HepG2 (cell line): ENCODE results near the gene BCL2. TPM values are rescaled to one million over a fixed set of nuclear protein-coding genes. Genes with fewer than 3 reads are reported as not detected.
A peak's percentile ranks its signal among the peaks of the same experiment; 100 is the strongest.

Experiments used
- ATAC-seq: fragments of 200-7000 bp; cut with Tn5 transposase; 3 replicates; pipeline ENCODE4 v1.9.1; 2020; ENCODE audit warnings: mild to moderate bottlenecking, moderate library complexity
- BruUV-seq: library from RNA; stranded (reverse); fragments of 400-500 nt; replicated peaks from 2 replicates; lab custom pipeline; 2021; lab: Mats Ljungman, UMichigan
- CTCF ChIA-PET: fragments of 300-600 bp; formaldehyde crosslinking; extraction: SDS; loops from one replicate; lab custom pipeline; 2021; ENCODE audit warnings: low total read pairs, inconsistent platforms, low intra/inter-chr PET ratio; lab: Yijun Ruan, JAX
- POLR2A ChIA-PET: fragments of 350-600 bp; sonication (Branson Sonifier 250); formaldehyde crosslinking; loops from one replicate; lab custom pipeline; 2020; ENCODE audit warnings: antibody characterized with exemption, inconsistent platforms; lab: Yijun Ruan, JAX
- DNase-seq: peaks from one replicate; pipeline ENCODE4 v3.0.0-alpha.2; 2015; ENCODE audit warnings: low spot score
- FAIRE-seq: peaks from 3 replicates; lab custom pipeline; 2011; peaks lifted over from hg19 to GRCh38; lab: Jason Lieb, UNC
- H2AFZ ChIP-seq: one replicate; pipeline ENCODE4 v1.6.1; 2011; ENCODE audit warnings: low read length, inconsistent platforms
- H3K27ac ChIP-seq: fragments of 300-600 bp; 3 replicates; pipeline ENCODE4 v1.8.0; 2011; ENCODE audit warnings: mixed run types, mild to moderate bottlenecking, mixed read lengths, low read length, inconsistent platforms; ENCODE audit not compliant: insufficient read depth; ENCODE audit errors: extremely low read length
- H3K27me3 ChIP-seq, 2 experiments: fragments of 200-600 bp in 1 of 2; 2 replicates in 1 of 2; 3 replicates in 1 of 2; pipeline versions ENCODE4 v1.6.0 to v1.8.0; 2011; ENCODE audit warnings: low read length in 2 of 2, mild to moderate bottlenecking in 2 of 2, moderate library complexity in 2 of 2, inconsistent platforms in 1 of 2; ENCODE audit not compliant: insufficient read depth in 2 of 2, control insufficient read depth in 1 of 2
- H3K36me3 ChIP-seq, 2 experiments: fragments of 200-600 bp in 1 of 2; replicated peaks in 1 of 2; 2 replicates in 1 of 2; 3 replicates in 1 of 2; pipeline versions ENCODE4 v1.5.1 to v1.8.0; 2011; ENCODE audit warnings: low read length in 2 of 2, inconsistent platforms in 1 of 2; ENCODE audit not compliant: insufficient read depth in 2 of 2, control insufficient read depth in 1 of 2
- H3K4me1 ChIP-seq: 2 replicates; pipeline ENCODE4 v1.5.1; 2012; ENCODE audit warnings: low read length, inconsistent platforms; ENCODE audit not compliant: insufficient read depth
- H3K4me2 ChIP-seq: 2 replicates; pipeline ENCODE4 v1.6.0; 2011; ENCODE audit warnings: low read depth, low read length, inconsistent platforms
- H3K4me3 ChIP-seq, 3 experiments: fragments of 200-600 bp in 1 of 3; sonication (generic), shearing (Covaris generic) in 1 of 3; replicated peaks in 1 of 3; 2 replicates each; pipeline ENCODE4 v1.5.1; 2011 to 2016; ENCODE audit warnings: low read length in 3 of 3, inconsistent platforms in 2 of 3, low read depth in 2 of 3, mild to moderate bottlenecking in 2 of 3, control low read depth in 1 of 3, mixed read lengths in 1 of 3; ENCODE audit not compliant: insufficient read depth in 1 of 3
- H3K79me2 ChIP-seq: one replicate; pipeline ENCODE4 v1.6.1; 2011; ENCODE audit warnings: low read length, inconsistent platforms; ENCODE audit not compliant: insufficient read depth
- H3K9ac ChIP-seq: 2 replicates; pipeline ENCODE4 v1.6.0; 2011; ENCODE audit warnings: mild to moderate bottlenecking, low read depth, low read length, inconsistent platforms; ENCODE audit not compliant: insufficient read depth
- H3K9me3 ChIP-seq: 2 replicates; pipeline ENCODE4 v1.5.1; 2012; ENCODE audit warnings: mild to moderate bottlenecking, low read length
- H4K20me1 ChIP-seq: 2 replicates; pipeline ENCODE4 v1.6.0; 2011; ENCODE audit warnings: inconsistent platforms, mild to moderate bottlenecking, low read length, moderate library complexity; ENCODE audit not compliant: insufficient read depth
- HNRNPK ChIP-seq: fragments of 200-400 bp; formaldehyde crosslinking; IDR thresholded peaks from 2 replicates; pipeline ENCODE4 v1.6.1; 2018; ENCODE audit warnings: low read length, low read depth, moderate library complexity, mild to moderate bottlenecking; ENCODE audit not compliant: poor library complexity, severe bottlenecking
- HNRNPL ChIP-seq: fragments of 200-400 bp; formaldehyde crosslinking; IDR thresholded peaks from 2 replicates; pipeline ENCODE4 v1.6.1; 2017; ENCODE audit warnings: mild to moderate bottlenecking, low read depth, low read length
- MNT ChIP-seq: fragments of 450-650 bp; IDR thresholded peaks from 2 replicates; pipeline ENCODE4 v1.6.1; 2016
- RNF219 ChIP-seq: sonication (generic); formaldehyde crosslinking; IDR thresholded peaks from 2 replicates; pipeline ENCODE4 v1.5.0; 2020; ENCODE audit warnings: mild to moderate bottlenecking, missing genetic modification reagents
- TCF12 ChIP-seq, 2 experiments: fragments of 450-650 bp in 1 of 2; sonication (generic) in 1 of 2; formaldehyde crosslinking in 1 of 2; IDR thresholded peaks; 2 replicates each; pipeline versions ENCODE4 v1.6.1 to v1.8.0; 2017 to 2022; ENCODE audit warnings: antibody characterized with exemption in 1 of 2, mild to moderate bottlenecking in 1 of 2, missing genetic modification reagents in 1 of 2, moderate library complexity in 1 of 2
- ZNF512 ChIP-seq: sonication (generic); formaldehyde crosslinking; IDR thresholded peaks from 2 replicates; pipeline ENCODE4 v1.4.0; 2020; ENCODE audit warnings: mild to moderate bottlenecking, missing genetic modification reagents
- ZNF597 ChIP-seq: sonication (generic); formaldehyde crosslinking; IDR thresholded peaks from 2 replicates; pipeline ENCODE4 v1.5.0; 2020; ENCODE audit warnings: missing genetic modification reagents
- ZNF724P ChIP-seq: sonication (generic); formaldehyde crosslinking; IDR thresholded peaks from 2 replicates; pipeline ENCODE4 v1.8.0; 2022; ENCODE audit warnings: missing genetic modification reagents, borderline replicate concordance
- WGBS: methylation state at CpG from one replicate; pipeline ENCODE4 v1.1.6; 2017; ENCODE audit warnings: low lambda C conversion rate; 5-methylcytosine and 5-hydroxymethylcytosine counted together
- in situ Hi-C: cut with HindIII; loops from 2 replicates; pipeline ENCODE4 v1.10.0; 2017; ENCODE audit warnings: low pct_unique_long_range_greater_than_20kb; ENCODE audit not compliant: extremely low pct_ligation_motif_present
- intact Hi-C: fragments of 100-400 bp; cut with micrococcal nuclease; formaldehyde crosslinking; loops from one replicate; pipeline ENCODE4 v1.10.0; 2022; ENCODE audit not compliant: unreplicated experiment
- polyA plus RNA-seq, 8 experiments: library from polyadenylated mRNA; depleted of rRNA in 3 of 8; stranded (reverse) in 7 of 8; unstranded in 1 of 8; fragments of >200 nt; fragmentation: Illumina TruSeq in 4 of 8; extraction: Trizol in 4 of 8; gene quantifications; 2 replicates each; pipeline versions ENCODE4 v1.2.1 to v1.2.3, GENCODE V29; 2011 to 2016; ENCODE audit warnings: low read depth in 4 of 8, missing spikeins in 1 of 8, mixed read lengths in 1 of 8; ENCODE audit not compliant: insufficient read depth in 1 of 8
- total RNA-seq, 5 experiments: library from RNA; depleted of rRNA; stranded (reverse); fragments of >200 nt; fragmentation: Illumina TruSeq; extraction: Trizol; gene quantifications; 2 replicates each; pipeline ENCODE4 v1.2.3, GENCODE V29; 2016; ENCODE audit warnings: low read depth in 1 of 5

Gene BCL2
- total and polyA plus RNA-seq, 2 of the 13 experiments (the other 11 are each of a cell fraction or from before 2014, with no cell fraction given): 0.07 to 0.53 TPM

GRCh38 chr18:63104868-63105267, 214.7 kb downstream of the BCL2 start:
- Histone ChIP-seq H3K27me3 (peaks cover 3 to 8% of the 10 kb centered on the region in 2 experiments; a peak in 2 of 5 replicates), H3K36me3 (no peaks in the 10 kb centered on the region), H3K4me3 (no peak overlapping the region), H4K20me1 (no peaks in the 10 kb centered on the region), H3K79me2 (no peaks in the 10 kb centered on the region), H3K9me3 (no peaks in the 10 kb centered on the region), H3K4me2 (no peak overlapping the region), H3K27ac (no peak overlapping the region), H3K4me1 (no peaks in the 10 kb centered on the region), H2AFZ (no peak overlapping the region), H3K9ac (no peak overlapping the region)
- BruUV-seq: no TSS peak
- POLR2A ChIA-PET: no interaction called here
- ATAC-seq (no peak), FAIRE-seq (no peak), DNase-seq (no peak)
- in situ Hi-C loops (no loop called here), intact Hi-C loops (no loop called here)
- TF ChIP-seq ZNF597 (CRISPR knock-in tag) (no peak), MNT (peak; percentile 59)
- 64% methylated on average over 9 of the region's 12 CpGs for WGBS
- CTCF ChIA-PET: no interaction called here

- Histone ChIP-seq H3K9me3 (no peaks in the 10 kb centered on the region), H3K4me3 (no peak overlapping the region), H3K4me2 (no peak overlapping the region), H3K36me3 (no peaks in the 10 kb centered on the region), H3K9ac (no peak overlapping the region), H3K27me3 (peaks cover 3 to 8% of the 10 kb centered on the region in 2 experiments; a peak in 3 of 5 replicates), H3K4me1 (no peaks in the 10 kb centered on the region), H3K79me2 (no peaks in the 10 kb centered on the region), H4K20me1 (no peaks in the 10 kb centered on the region), H2AFZ (no peak overlapping the region), H3K27ac (no peak overlapping the region)
- ATAC-seq (no peak), DNase-seq (no peak), FAIRE-seq (peak; percentile 62)
- ChIA-PET CTCF (no interaction called here), POLR2A (no interaction called here)
- WGBS: 56% methylated on average over 7 of the region's 7 CpGs
- no TSS peak for BruUV-seq
- intact Hi-C loops (no loop called here), in situ Hi-C loops (no loop called here)
- TF ChIP-seq TCF12 (IDR thresholded peaks at IDR 0.05): no peak
- TF ChIP-seq TCF12 (CRISPR knock-in tag; IDR thresholded peaks at IDR 0.05): no peak
- TF ChIP-seq ZNF512 (CRISPR knock-in tag): no peak
- 0 out of 2 replicates have a peak, but pooled peaks have one; percentile 37 for TF ChIP-seq HNRNPL
- no peak for TF ChIP-seq RNF219 (CRISPR knock-in tag)
- no peak for TF ChIP-seq ZNF724P
- no peak for TF ChIP-seq HNRNPK
These were observed 216.4 kb downstream of the BCL2 start for GRCh38 chr18:63102941-63103744.
